ENCODE measurements around the gene ZEB1.

ZEB1 gene

GRCh38 chr10:31476088-31476487 is 157.1 kb downstream of the ZEB1 start:
- Histone ChIP-seq H3K36me3 (ENCODE audit: control insufficient read depth, insufficient read depth, low read length) (no peaks in the 10 kb centered on the region), H3K9me3 (ENCODE audit: control insufficient read depth, low read length) (no peaks in the 10 kb centered on the region), H3K27me3 (ENCODE audit: control insufficient read depth, insufficient read depth, low read length, poor library complexity, severe bottlenecking) (no peaks in the 10 kb centered on the region), H3K4me3 (ENCODE audit: insufficient read depth, low read depth, low read length) (no peak overlapping the region), H3K4me1 (ENCODE audit: control insufficient read depth, insufficient read depth, low read length) (no peaks in the 10 kb centered on the region), H3K27ac (ENCODE audit: insufficient read depth, low read depth, low read length, poor library complexity, severe bottlenecking) (no peak overlapping the region)

DNA sequence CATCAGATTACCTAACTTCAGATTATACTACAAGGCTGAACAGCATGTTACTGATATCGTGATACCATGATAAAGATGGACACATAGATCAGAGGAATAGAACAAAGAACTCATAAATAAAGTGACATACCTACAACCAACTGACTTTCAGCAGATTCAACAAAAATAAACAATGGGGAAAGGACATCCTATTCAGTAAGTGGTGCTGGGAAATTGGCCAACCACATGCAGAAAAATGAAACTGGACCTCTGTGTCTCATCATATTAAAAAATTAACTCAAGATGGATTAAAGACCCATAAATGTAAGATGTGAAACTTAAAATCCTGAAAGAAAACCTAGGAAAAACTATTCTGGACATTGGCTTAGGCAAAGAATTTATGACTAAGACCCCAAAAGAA is 158.6 kb downstream of the ZEB1 start:
- Histone ChIP-seq H3K4me1 (ENCODE audit: control insufficient read depth, insufficient read depth, low read length) (no peaks in the 10 kb centered on the region), H3K9me3 (ENCODE audit: control insufficient read depth, low read length) (no peaks in the 10 kb centered on the region), H3K27ac (ENCODE audit: insufficient read depth, low read depth, low read length, poor library complexity, severe bottlenecking) (no peak overlapping the region), H3K27me3 (ENCODE audit: control insufficient read depth, insufficient read depth, low read length, poor library complexity, severe bottlenecking) (no peaks in the 10 kb centered on the region), H3K4me3 (ENCODE audit: insufficient read depth, low read depth, low read length) (no peak overlapping the region), H3K36me3 (ENCODE audit: control insufficient read depth, insufficient read depth, low read length) (no peaks in the 10 kb centered on the region)
- 100% methylated on average over 1 of the region's 1 CpG; no CpG with 5 or more reads in 1 of the 2 experiments for WGBS, 2 experiments

GRCh38 chr10:31479752-31480151 is 160.7 kb downstream of the ZEB1 start:
- Histone ChIP-seq H3K27ac (ENCODE audit: insufficient read depth, low read depth, low read length, poor library complexity, severe bottlenecking) (no peak overlapping the region), H3K36me3 (ENCODE audit: control insufficient read depth, insufficient read depth, low read length) (no peaks in the 10 kb centered on the region), H3K4me1 (ENCODE audit: control insufficient read depth, insufficient read depth, low read length) (no peaks in the 10 kb centered on the region), H3K4me3 (ENCODE audit: insufficient read depth, low read depth, low read length) (no peak overlapping the region), H3K27me3 (ENCODE audit: control insufficient read depth, insufficient read depth, low read length, poor library complexity, severe bottlenecking) (no peaks in the 10 kb centered on the region), H3K9me3 (ENCODE audit: control insufficient read depth, low read length) (no peaks in the 10 kb centered on the region)

DNA sequence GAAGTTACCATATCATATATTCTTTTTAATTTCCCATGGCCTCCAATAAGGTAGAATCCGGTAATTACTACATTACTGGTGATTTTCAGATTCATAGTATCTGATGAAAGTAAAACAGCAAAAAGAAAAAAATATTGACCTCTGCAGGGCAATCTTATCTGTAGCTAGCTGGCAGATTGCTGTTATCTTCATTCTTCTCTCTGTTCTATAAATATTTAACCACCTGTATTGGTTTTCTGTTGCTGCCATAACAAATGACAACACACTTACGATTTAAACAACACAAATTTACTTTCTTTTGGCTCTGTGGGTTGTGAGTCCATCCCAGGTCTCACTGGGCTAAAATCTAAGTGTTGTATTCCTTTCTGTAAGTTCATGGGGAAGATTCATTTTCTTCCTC is 164.5 kb downstream of the ZEB1 start:
- Histone ChIP-seq H3K9me3 (ENCODE audit: control insufficient read depth, low read length) (no peaks in the 10 kb centered on the region), H3K27ac (ENCODE audit: insufficient read depth, low read depth, low read length, poor library complexity, severe bottlenecking) (no peak overlapping the region), H3K36me3 (ENCODE audit: control insufficient read depth, insufficient read depth, low read length) (no peaks in the 10 kb centered on the region), H3K27me3 (ENCODE audit: control insufficient read depth, insufficient read depth, low read length, poor library complexity, severe bottlenecking) (no peaks in the 10 kb centered on the region), H3K4me3 (ENCODE audit: insufficient read depth, low read depth, low read length) (no peak overlapping the region), H3K4me1 (ENCODE audit: control insufficient read depth, insufficient read depth, low read length) (no peaks in the 10 kb centered on the region)
- 90% methylated on average over 1 of the region's 2 CpGs; no CpG with 5 or more reads in 1 of the 2 experiments for whole genome bisulfite sequencing, 2 experiments

- 95 to 98% methylated on average over 4 of the region's 4 CpGs for WGBS, 2 experiments
- H3K4me3 ChIP-seq (ENCODE audit: insufficient read depth, low read depth, low read length) = no peak overlapping the region
- no peaks in the 10 kb centered on the region for H3K9me3 ChIP-seq (ENCODE audit: control insufficient read depth, low read length)
- no peak overlapping the region for H3K27ac ChIP-seq (ENCODE audit: insufficient read depth, low read depth, low read length, poor library complexity, severe bottlenecking)
- H3K4me1 ChIP-seq (ENCODE audit: control insufficient read depth, insufficient read depth, low read length) = no peaks in the 10 kb centered on the region
- H3K27me3 ChIP-seq (ENCODE audit: control insufficient read depth, insufficient read depth, low read length, poor library complexity, severe bottlenecking) = no peaks in the 10 kb centered on the region
- H3K36me3 ChIP-seq (ENCODE audit: control insufficient read depth, insufficient read depth, low read length) = no peaks in the 10 kb centered on the region
Measured at GRCh38 chr10:31484431-31485135, 165.6 kb downstream of the ZEB1 start.

DNA sequence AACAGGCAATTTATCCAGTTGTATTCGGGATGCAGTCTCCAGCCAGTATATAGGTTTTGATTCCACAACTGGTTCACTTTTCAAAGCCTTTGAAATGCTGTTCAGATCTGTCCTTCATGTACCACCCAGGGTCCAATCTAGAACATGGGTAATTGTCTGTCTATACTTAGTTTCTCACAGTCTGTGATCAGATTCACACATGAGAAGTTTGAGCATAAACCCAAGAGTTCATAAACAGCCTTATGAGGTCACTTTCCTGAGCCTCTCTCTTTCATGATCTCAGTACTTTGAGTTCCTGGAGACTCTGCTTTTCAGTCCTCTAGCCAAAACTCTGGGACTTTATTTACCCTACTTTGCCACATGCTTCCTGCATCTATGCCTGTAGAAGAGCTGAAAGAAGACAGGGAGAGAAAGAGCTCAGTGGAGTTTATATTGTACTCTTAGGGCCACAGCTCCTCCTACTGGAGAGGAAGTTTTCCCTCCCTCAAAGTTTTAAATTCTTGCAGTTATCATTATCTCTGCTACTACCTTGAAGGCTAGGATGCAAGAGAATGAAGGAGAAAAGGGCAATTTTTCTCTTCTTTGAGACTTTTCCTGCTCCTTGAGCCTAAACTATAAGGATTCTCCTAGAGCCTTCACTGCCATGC is 172.0 kb downstream of the ZEB1 start:
- Histone ChIP-seq H3K27me3 (ENCODE audit: control insufficient read depth, insufficient read depth, low read length, poor library complexity, severe bottlenecking) (no peaks in the 10 kb centered on the region), H3K4me1 (ENCODE audit: control insufficient read depth, insufficient read depth, low read length) (no peaks in the 10 kb centered on the region), H3K36me3 (ENCODE audit: control insufficient read depth, insufficient read depth, low read length) (no peaks in the 10 kb centered on the region), H3K4me3 (ENCODE audit: insufficient read depth, low read depth, low read length) (no peak overlapping the region), H3K9me3 (ENCODE audit: control insufficient read depth, low read length) (no peaks in the 10 kb centered on the region), H3K27ac (ENCODE audit: insufficient read depth, low read depth, low read length, poor library complexity, severe bottlenecking) (no peak overlapping the region)
- 88 to 98% methylated on average over 1 of the region's 1 CpG for WGBS, 2 experiments

GRCh38 chr10:31507427-31507826 is 188.4 kb downstream of the ZEB1 start:
- no peaks in the 10 kb centered on the region for H3K27me3 ChIP-seq (ENCODE audit: control insufficient read depth, insufficient read depth, low read length, poor library complexity, severe bottlenecking)
- H3K36me3 ChIP-seq (ENCODE audit: control insufficient read depth, insufficient read depth, low read length) = no peaks in the 10 kb centered on the region
- H3K4me1 ChIP-seq (ENCODE audit: control insufficient read depth, insufficient read depth, low read length) = no peaks in the 10 kb centered on the region
- no peak overlapping the region for H3K4me3 ChIP-seq (ENCODE audit: insufficient read depth, low read depth, low read length)
- H3K27ac ChIP-seq (ENCODE audit: insufficient read depth, low read depth, low read length, poor library complexity, severe bottlenecking) = no peak overlapping the region
- 86 to 100% methylated on average over 1 to 2 of the region's 2 CpGs for WGBS, 2 experiments
- H3K9me3 ChIP-seq (ENCODE audit: control insufficient read depth, low read length) = no peaks in the 10 kb centered on the region

- no peaks in the 10 kb centered on the region for H3K9me3 ChIP-seq (ENCODE audit: control insufficient read depth, low read length)
- H3K27ac ChIP-seq (ENCODE audit: insufficient read depth, low read depth, low read length, poor library complexity, severe bottlenecking) = no peak overlapping the region
- no peaks in the 10 kb centered on the region for H3K27me3 ChIP-seq (ENCODE audit: control insufficient read depth, insufficient read depth, low read length, poor library complexity, severe bottlenecking)
- H3K4me3 ChIP-seq (ENCODE audit: insufficient read depth, low read depth, low read length) = no peak overlapping the region
- no peaks in the 10 kb centered on the region for H3K36me3 ChIP-seq (ENCODE audit: control insufficient read depth, insufficient read depth, low read length)
- no peaks in the 10 kb centered on the region for H3K4me1 ChIP-seq (ENCODE audit: control insufficient read depth, insufficient read depth, low read length)
- 94 to 98% methylated on average over 4 of the region's 4 CpGs for WGBS, 2 experiments
Measured at GRCh38 chr10:31508234-31508633, 189.2 kb downstream of the ZEB1 start.

- H3K9me3 ChIP-seq (ENCODE audit: control insufficient read depth, low read length) = no peaks in the 10 kb centered on the region
- 93 to 94% methylated on average over 5 of the region's 5 CpGs for WGBS, 2 experiments
- no peaks in the 10 kb centered on the region for H3K36me3 ChIP-seq (ENCODE audit: control insufficient read depth, insufficient read depth, low read length)
- no peak overlapping the region for H3K27ac ChIP-seq (ENCODE audit: insufficient read depth, low read depth, low read length, poor library complexity, severe bottlenecking)
- H3K4me3 ChIP-seq (ENCODE audit: insufficient read depth, low read depth, low read length) = no peak overlapping the region
- no peaks in the 10 kb centered on the region for H3K27me3 ChIP-seq (ENCODE audit: control insufficient read depth, insufficient read depth, low read length, poor library complexity, severe bottlenecking)
- no peaks in the 10 kb centered on the region for H3K4me1 ChIP-seq (ENCODE audit: control insufficient read depth, insufficient read depth, low read length)
Measured at GRCh38 chr10:31508882-31509281, 189.9 kb downstream of the ZEB1 start.

GRCh38 chr10:31509989-31510388 is 191.0 kb downstream of the ZEB1 start:
- H3K27me3 ChIP-seq (ENCODE audit: control insufficient read depth, insufficient read depth, low read length, poor library complexity, severe bottlenecking) = no peaks in the 10 kb centered on the region
- H3K27ac ChIP-seq (ENCODE audit: insufficient read depth, low read depth, low read length, poor library complexity, severe bottlenecking) = no peak overlapping the region
- H3K4me3 ChIP-seq (ENCODE audit: insufficient read depth, low read depth, low read length) = no peak overlapping the region
- no peaks in the 10 kb centered on the region for H3K4me1 ChIP-seq (ENCODE audit: control insufficient read depth, insufficient read depth, low read length)
- H3K9me3 ChIP-seq (ENCODE audit: control insufficient read depth, low read length) = no peaks in the 10 kb centered on the region
- no peaks in the 10 kb centered on the region for H3K36me3 ChIP-seq (ENCODE audit: control insufficient read depth, insufficient read depth, low read length)
